IMR-90 (cell line): ENCODE data around the gene SDCCAG8. TPM values are rescaled to one million over a fixed set of nuclear protein-coding genes. Genes with fewer than 3 reads are reported as not detected.

Experiments used
- ATAC-seq: fragments of 200-7000 bp; cut with Tn5 transposase; 2 replicates; pipeline ENCODE4 v1.9.1; 2020; ENCODE audit warnings: low read depth, mild to moderate bottlenecking, moderate library complexity
- BruUV-seq: library from RNA; stranded (reverse); fragments of 400-500 nt; replicated peaks from 2 replicates; lab custom pipeline; 2021; lab: Mats Ljungman, UMichigan
- CTCF ChIA-PET: fragments of 300-600 bp; formaldehyde crosslinking; extraction: SDS; loops from one replicate; lab custom pipeline; 2021; ENCODE audit warnings: antibody characterized with exemption; lab: Yijun Ruan, JAX
- POLR2A ChIA-PET: fragments of 300-600 bp; sonication (Branson Sonifier 250); formaldehyde crosslinking; loops from one replicate; lab custom pipeline; 2022; ENCODE audit warnings: antibody characterized with exemption; ENCODE audit not compliant: unreplicated experiment; lab: Charles Lee
- DNase-seq: peaks from one replicate; pipeline ENCODE4 v3.0.0; 2013
- H2AFZ ChIP-seq: replicated peaks from 2 replicates; pipeline ENCODE3; 2013; ENCODE audit warnings: low read length, mild to moderate bottlenecking; ENCODE audit not compliant: poor library complexity
- H2AK5ac ChIP-seq: 2 replicates; pipeline ENCODE4 v1.6.1; 2013; ENCODE audit warnings: low read depth, low read length, inconsistent platforms
- H2AK9ac ChIP-seq: replicated peaks from 2 replicates; pipeline ENCODE3; 2013; ENCODE audit warnings: mild to moderate bottlenecking, low read depth, low read length, moderate library complexity; ENCODE audit not compliant: poor library complexity
- H2BK120ac ChIP-seq: 2 replicates; pipeline ENCODE4 v1.6.1; 2013; ENCODE audit warnings: low read depth, low read length, inconsistent platforms
- H2BK15ac ChIP-seq: 3 replicates; pipeline ENCODE4 v1.6.1; 2013; ENCODE audit warnings: low read depth, low read length, inconsistent platforms
- H2BK20ac ChIP-seq: 2 replicates; pipeline ENCODE4 v1.6.1; 2013; ENCODE audit warnings: low read depth, mild to moderate bottlenecking, inconsistent platforms, low read length, moderate library complexity
- H2BK5ac ChIP-seq: 2 replicates; pipeline ENCODE4 v1.6.1; 2013; ENCODE audit warnings: mild to moderate bottlenecking, low read depth, low read length, inconsistent platforms; ENCODE audit not compliant: poor library complexity, severe bottlenecking
- H3K14ac ChIP-seq: replicated peaks from 2 replicates; pipeline ENCODE4 v1.6.1; 2013; ENCODE audit warnings: low read depth, low read length, inconsistent platforms
- H3K18ac ChIP-seq: 2 replicates; pipeline ENCODE4 v1.6.1; 2013; ENCODE audit warnings: low read depth, low read length, control low read depth
- H3K23ac ChIP-seq: 2 replicates; pipeline ENCODE4 v1.6.1; 2013; ENCODE audit warnings: low read depth, low read length, inconsistent platforms
- H3K27ac ChIP-seq: 2 replicates; pipeline ENCODE4 v1.5.1; 2013; ENCODE audit warnings: mild to moderate bottlenecking, control low read depth, low read length; ENCODE audit not compliant: insufficient read depth
- H3K27me3 ChIP-seq: 2 replicates; pipeline ENCODE4 v1.6.1; 2013; ENCODE audit warnings: low read length; ENCODE audit not compliant: control insufficient read depth, insufficient read depth
- H3K36me3 ChIP-seq: 2 replicates; pipeline ENCODE4 v1.6.1; 2013; ENCODE audit warnings: low read length, mixed read lengths; ENCODE audit not compliant: control insufficient read depth, insufficient read depth
- H3K4ac ChIP-seq: 2 replicates; pipeline ENCODE4 v1.6.1; 2013; ENCODE audit warnings: low read depth, low read length, inconsistent platforms
- H3K4me1 ChIP-seq: 2 replicates; pipeline ENCODE4 v1.6.1; 2013; ENCODE audit warnings: low read length, mixed read lengths; ENCODE audit not compliant: control insufficient read depth, insufficient read depth
- H3K4me2 ChIP-seq: 2 replicates; pipeline ENCODE4 v1.6.1; 2013; ENCODE audit warnings: low read depth, mild to moderate bottlenecking, control low read depth, low read length, moderate library complexity
- H3K4me3 ChIP-seq: 2 replicates; pipeline ENCODE4 v1.5.1; 2013; ENCODE audit warnings: low read depth, mild to moderate bottlenecking, control low read depth, low read length, moderate library complexity; ENCODE audit not compliant: insufficient read depth
- H3K56ac ChIP-seq: 2 replicates; pipeline ENCODE4 v1.6.1; 2013; ENCODE audit warnings: low read length, inconsistent platforms; ENCODE audit not compliant: insufficient read depth; ENCODE audit errors: extremely low read depth
- H3K79me1 ChIP-seq, 2 experiments: 2 replicates each; pipeline ENCODE4 v1.6.1; 2013; ENCODE audit warnings: low read length in 2 of 2, inconsistent platforms in 1 of 2, low read depth in 1 of 2
- H3K9ac ChIP-seq: 2 replicates; pipeline ENCODE4 v1.6.1; 2013; ENCODE audit warnings: low read depth, low read length, control low read depth
- H3K9me1 ChIP-seq: 2 replicates; pipeline ENCODE4 v1.6.1; 2013; ENCODE audit warnings: low read length, inconsistent platforms; ENCODE audit not compliant: insufficient read depth
- H3K9me3 ChIP-seq: 2 replicates; pipeline ENCODE4 v1.6.1; 2013; ENCODE audit warnings: low read length; ENCODE audit not compliant: control insufficient read depth, insufficient read depth
- H4K20me1 ChIP-seq: 2 replicates; pipeline ENCODE4 v1.6.1; 2013; ENCODE audit warnings: low read length, inconsistent platforms; ENCODE audit not compliant: insufficient read depth
- H4K5ac ChIP-seq: 2 replicates; pipeline ENCODE4 v1.6.1; 2013; ENCODE audit warnings: mild to moderate bottlenecking, low read depth, low read length, control low read depth
- H4K8ac ChIP-seq, 2 experiments: 2 replicates each; pipeline ENCODE4 v1.6.1; 2013; ENCODE audit warnings: low read depth in 2 of 2, low read length in 2 of 2, control low read depth in 1 of 2, inconsistent platforms in 1 of 2
- H4K91ac ChIP-seq: 2 replicates; pipeline ENCODE4 v1.6.1; 2013; ENCODE audit warnings: low read depth, low read length, inconsistent platforms; ENCODE audit not compliant: insufficient read depth
- ELK1 ChIP-seq: fragments of 150-350 bp; IDR thresholded peaks from 2 replicates; pipeline ENCODE4 v1.6.1; 2016; ENCODE audit warnings: low read depth, mild to moderate bottlenecking, low read length, moderate library complexity, borderline replicate concordance
- MAFK ChIP-seq: IDR thresholded peaks from 2 replicates; pipeline ENCODE4 v1.6.1; 2012; ENCODE audit warnings: low read depth, low read length, improper control_type of control experiment
- MAZ ChIP-seq: IDR thresholded peaks from 2 replicates; pipeline ENCODE4 v1.6.1; 2012; ENCODE audit warnings: low read depth, mild to moderate bottlenecking, low read length, improper control_type of control experiment, moderate library complexity, borderline replicate concordance
- RCOR1 ChIP-seq: IDR thresholded peaks from 2 replicates; pipeline ENCODE4 v1.6.1; 2012; ENCODE audit warnings: mild to moderate bottlenecking, low read length, improper control_type of control experiment; ENCODE audit not compliant: insufficient replicate concordance
- RFX5 ChIP-seq: IDR thresholded peaks from 2 replicates; pipeline ENCODE4 v1.8.0; 2012; ENCODE audit warnings: low read depth, mild to moderate bottlenecking, low read length, moderate library complexity
- SMC3 ChIP-seq: fragments of 150-350 bp; IDR thresholded peaks from 2 replicates; pipeline ENCODE4 v1.6.1; 2016; ENCODE audit warnings: low read depth, mild to moderate bottlenecking, antibody characterized with exemption, low read length, moderate library complexity
- WGBS, 2 experiments: methylation state at CpG; one replicate each; pipeline versions ENCODE4 v1.1.5 to v1.1.7; 2013; ENCODE audit warnings: missing lambda C conversion rate in 2 of 2; ENCODE audit not compliant: insufficient read length in 1 of 2; ENCODE audit errors: extremely low coverage in 2 of 2; 5-methylcytosine and 5-hydroxymethylcytosine counted together
- dilution Hi-C: fragments of 300-500 bp; cut with HindIII; formaldehyde crosslinking; loops from one replicate; pipeline ENCODE4 v1.14.3; 2018; ENCODE audit warnings: low sequenced_read_pairs; ENCODE audit not compliant: unreplicated experiment
- in situ Hi-C: fragments of 300-500 bp; cut with MboI; formaldehyde crosslinking; loops from 3 replicates; pipeline ENCODE4 v1.14.3; 2019; ENCODE audit warnings: low sequenced_read_pairs, inconsistent platforms, mixed read lengths
- intact Hi-C: fragments of 100-400 bp; cut with micrococcal nuclease; formaldehyde crosslinking; loops from 2 replicates; pipeline ENCODE4 v1.10.0; 2022
- polyA plus RNA-seq, 3 experiments: library from polyadenylated mRNA; depleted of rRNA; stranded (reverse); fragments of >200 nt; gene quantifications; 2 replicates each; pipeline ENCODE4 v1.2.3, GENCODE V29; 2012; ENCODE audit warnings: low replicate concordance in 1 of 3
- total RNA-seq: library from RNA; depleted of rRNA; stranded (reverse); fragments of >200 nt; gene quantifications from 2 replicates; pipeline ENCODE4 v1.2.3, GENCODE V29; 2012

Gene SDCCAG8
- total and polyA plus RNA-seq, 2 of the 4 experiments (the other 2 are of a cell fraction) = 25.2 to 46.8 TPM

GRCh38 chr1:243406424-243406823 lies 150.6 kb downstream of the SDCCAG8 start:
- ChIA-PET CTCF (no interaction called here), POLR2A (no interaction called here)
- H3K56ac ChIP-seq = no peak overlapping the region
- no peaks in the 10 kb centered on the region; the same call in 1 of the 2 replicates for H3K36me3 ChIP-seq
- H3K9me3 ChIP-seq = no peaks in the 10 kb centered on the region
- H2AK5ac ChIP-seq = no peak overlapping the region
- peaks cover 0 to 4% of the 10 kb centered on the region in 2 experiments; a peak in 1 of 4 replicates for H3K79me1 ChIP-seq
- no peak overlapping the region for H2AFZ ChIP-seq
- no peak overlapping the region for H3K4me3 ChIP-seq
- TF ChIP-seq RCOR1 (no peak), MAFK (no peak), ELK1 (no peak), MAZ (no peak), RFX5 (no peak), SMC3 (no peak)
- H2BK15ac ChIP-seq = no peak overlapping the region
- H3K27me3 ChIP-seq = no peaks in the 10 kb centered on the region
- H2BK5ac ChIP-seq = no peak overlapping the region
- H3K27ac ChIP-seq = no peak overlapping the region
- H3K9ac ChIP-seq = no peak overlapping the region
- H3K23ac ChIP-seq = no peak overlapping the region
- no TSS peak for BruUV-seq
- no peak overlapping the region for H3K18ac ChIP-seq
- peaks cover 3% of the 10 kb centered on the region; the same call in 1 of the 2 replicates for H3K9me1 ChIP-seq
- H3K4ac ChIP-seq = no peak overlapping the region
- H4K8ac ChIP-seq = no peak overlapping the region
- no peak overlapping the region for H2AK9ac ChIP-seq
- no peak overlapping the region for H2BK20ac ChIP-seq
- 94% methylated on average over 5 of the region's 7 CpGs; no CpG with 5 or more reads in 1 of the 2 experiments for WGBS, 2 experiments
- no peaks in the 10 kb centered on the region for H4K20me1 ChIP-seq
- dilution Hi-C loops = no loop called here
- no peak for ATAC-seq
- intact Hi-C loops = no loop called here
- no peak overlapping the region for H3K14ac ChIP-seq
- H3K4me2 ChIP-seq = no peak overlapping the region
- in situ Hi-C loops = no loop called here
- H4K5ac ChIP-seq = no peak overlapping the region
- no peaks in the 10 kb centered on the region for H3K4me1 ChIP-seq
- no peak for DNase-seq
- no peak overlapping the region for H4K91ac ChIP-seq
- H2BK120ac ChIP-seq = no peak overlapping the region
